Type B pancreatic cell (in vitro differentiated cells): Measurements from ENCODE around the gene CFAP77. TPM values are rescaled to one million over a fixed set of nuclear protein-coding genes. Genes with fewer than 3 reads are reported as not detected.

Experiments used
- DNase-seq: peaks from one replicate; pipeline ENCODE4 v3.0.0; 2021; ENCODE audit warnings: mixed read lengths; ENCODE audit not compliant: unreplicated experiment; ENCODE audit errors: extremely low spot score
- H3K27ac Mint-ChIP-seq: 2 replicates; pipeline ENCODE4 v1.8.0; 2021; ENCODE audit warnings: mild to moderate bottlenecking, mixed read lengths
- H3K27me3 Mint-ChIP-seq: 2 replicates; pipeline ENCODE4 v1.8.0; 2021; ENCODE audit warnings: mixed read lengths
- H3K36me3 Mint-ChIP-seq: 2 replicates; pipeline ENCODE4 v1.8.0; 2021; ENCODE audit warnings: mixed read lengths
- H3K4me1 Mint-ChIP-seq: one replicate; pipeline ENCODE4 v1.8.0; 2021; ENCODE audit warnings: mixed read lengths; ENCODE audit not compliant: unreplicated experiment
- H3K4me3 Mint-ChIP-seq: 2 replicates; pipeline ENCODE4 v1.8.0; 2021; ENCODE audit warnings: mild to moderate bottlenecking, mixed read lengths
- H3K9me3 Mint-ChIP-seq: 2 replicates; pipeline ENCODE4 v1.8.0; 2021; ENCODE audit warnings: mixed read lengths
- total RNA-seq: library from RNA; stranded (reverse); gene quantifications from 2 replicates; pipeline ENCODE4 v1.2.1, GENCODE V29; 2021; ENCODE audit warnings: low replicate concordance
- TF ChIP-seq, protein P1 (sequence below): fragments of 200-600 bp; sonication (generic); conservative IDR thresholded peaks from 2 replicates; pipeline ENCODE4 v1.5.0; 2021; ENCODE audit warnings: antibody characterized with exemption, mild to moderate bottlenecking

The CFAP77 gene
- total RNA-seq, 1 donor from 2014 or later = 1.5 TPM

DNA sequence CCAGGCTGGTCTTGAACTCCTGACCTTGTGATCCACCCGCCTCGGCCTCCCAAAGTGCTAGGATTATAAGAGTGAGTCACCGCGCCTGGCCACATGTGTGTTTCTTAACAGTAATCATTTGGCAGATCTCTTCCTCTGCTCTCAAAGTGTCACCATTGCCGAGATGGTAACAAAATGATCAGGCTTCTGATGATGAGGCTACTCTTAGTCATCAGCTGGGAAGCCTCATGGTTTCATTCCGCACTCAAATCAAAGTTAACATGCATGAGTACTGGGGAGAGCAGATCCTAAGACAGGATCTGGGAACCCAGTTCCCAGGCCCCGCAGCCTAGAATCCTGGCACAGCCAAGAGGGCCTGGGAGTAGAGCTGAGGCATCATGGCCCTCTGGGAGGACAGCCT, 199.8 kb downstream of the CFAP77 start:
- Mint-ChIP-seq H3K27ac (no peak overlapping the region), H3K9me3 (no peaks in the 10 kb centered on the region), H3K36me3 (peaks cover 25% of the 10 kb centered on the region), H3K27me3 (no peaks in the 10 kb centered on the region), H3K4me3 (no peak overlapping the region), H3K4me1 (no peaks in the 10 kb centered on the region)
- DNase-seq = no peak
- TF ChIP-seq, protein P1, sequence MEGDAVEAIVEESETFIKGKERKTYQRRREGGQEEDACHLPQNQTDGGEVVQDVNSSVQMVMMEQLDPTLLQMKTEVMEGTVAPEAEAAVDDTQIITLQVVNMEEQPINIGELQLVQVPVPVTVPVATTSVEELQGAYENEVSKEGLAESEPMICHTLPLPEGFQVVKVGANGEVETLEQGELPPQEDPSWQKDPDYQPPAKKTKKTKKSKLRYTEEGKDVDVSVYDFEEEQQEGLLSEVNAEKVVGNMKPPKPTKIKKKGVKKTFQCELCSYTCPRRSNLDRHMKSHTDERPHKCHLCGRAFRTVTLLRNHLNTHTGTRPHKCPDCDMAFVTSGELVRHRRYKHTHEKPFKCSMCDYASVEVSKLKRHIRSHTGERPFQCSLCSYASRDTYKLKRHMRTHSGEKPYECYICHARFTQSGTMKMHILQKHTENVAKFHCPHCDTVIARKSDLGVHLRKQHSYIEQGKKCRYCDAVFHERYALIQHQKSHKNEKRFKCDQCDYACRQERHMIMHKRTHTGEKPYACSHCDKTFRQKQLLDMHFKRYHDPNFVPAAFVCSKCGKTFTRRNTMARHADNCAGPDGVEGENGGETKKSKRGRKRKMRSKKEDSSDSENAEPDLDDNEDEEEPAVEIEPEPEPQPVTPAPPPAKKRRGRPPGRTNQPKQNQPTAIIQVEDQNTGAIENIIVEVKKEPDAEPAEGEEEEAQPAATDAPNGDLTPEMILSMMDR = no peak

GRCh38 chr9:132610661-132611060, 200.7 kb downstream of the CFAP77 start:
- H3K27me3 Mint-ChIP-seq = no peaks in the 10 kb centered on the region
- H3K36me3 Mint-ChIP-seq = peaks cover 24% of the 10 kb centered on the region
- TF ChIP-seq, protein P1 = no peak
- no peak for DNase-seq
- no peak overlapping the region for H3K27ac Mint-ChIP-seq
- no peak overlapping the region for H3K4me3 Mint-ChIP-seq
- H3K4me1 Mint-ChIP-seq = no peaks in the 10 kb centered on the region
- H3K9me3 Mint-ChIP-seq = no peaks in the 10 kb centered on the region

DNA sequence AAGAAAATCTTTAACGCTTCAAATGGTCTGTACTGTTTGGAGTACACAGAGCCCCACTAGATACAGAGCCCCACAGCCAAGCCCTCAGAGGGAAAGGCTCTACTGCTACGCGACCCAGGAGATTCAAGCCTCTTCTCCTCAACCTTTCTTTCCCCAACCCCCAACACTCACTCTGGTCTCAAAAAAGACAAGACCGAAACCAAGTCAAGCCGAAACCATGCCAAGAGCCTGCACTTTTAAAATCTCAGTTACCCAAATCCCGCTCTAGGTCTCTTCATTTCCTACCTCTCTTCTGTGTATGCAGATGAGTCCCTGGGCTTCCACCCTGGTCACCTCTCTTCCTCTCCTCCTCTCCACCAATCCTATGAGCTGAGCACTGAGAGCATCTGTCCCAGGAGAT, 204.3 kb downstream of the CFAP77 start:
- no peak overlapping the region for H3K27ac Mint-ChIP-seq
- no peak overlapping the region for H3K4me3 Mint-ChIP-seq
- no peaks in the 10 kb centered on the region for H3K27me3 Mint-ChIP-seq
- TF ChIP-seq, protein P1 = no peak
- H3K4me1 Mint-ChIP-seq = no peaks in the 10 kb centered on the region
- H3K9me3 Mint-ChIP-seq = no peaks in the 10 kb centered on the region
- peaks cover 33% of the 10 kb centered on the region for H3K36me3 Mint-ChIP-seq
- DNase-seq = no peak

DNA sequence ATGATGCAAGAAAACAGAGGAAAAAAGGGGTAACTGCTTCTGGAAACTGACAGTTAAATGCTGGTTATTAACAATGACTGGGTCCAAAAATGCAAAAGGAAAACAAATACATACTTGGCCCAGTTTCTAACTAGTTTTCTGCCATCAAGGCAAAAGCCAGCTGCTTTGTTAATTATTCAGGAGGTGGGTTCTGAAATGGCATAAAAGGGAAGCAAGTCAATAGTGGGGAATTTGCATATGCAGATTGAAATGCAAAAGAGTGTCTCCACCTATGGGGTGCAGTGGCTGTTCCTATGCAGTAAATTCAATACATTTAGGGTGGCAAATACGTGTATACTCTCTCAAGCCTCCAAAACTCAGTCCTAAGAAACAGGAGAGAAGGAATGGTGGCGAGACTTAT, 205.8 kb downstream of the CFAP77 start:
- TF ChIP-seq, protein P1 = no peak
- DNase-seq = no peak
- H3K36me3 Mint-ChIP-seq = peaks cover 36% of the 10 kb centered on the region
- H3K4me3 Mint-ChIP-seq = no peak overlapping the region
- no peaks in the 10 kb centered on the region for H3K4me1 Mint-ChIP-seq
- H3K9me3 Mint-ChIP-seq = no peaks in the 10 kb centered on the region
- no peak overlapping the region for H3K27ac Mint-ChIP-seq
- no peaks in the 10 kb centered on the region for H3K27me3 Mint-ChIP-seq

DNA sequence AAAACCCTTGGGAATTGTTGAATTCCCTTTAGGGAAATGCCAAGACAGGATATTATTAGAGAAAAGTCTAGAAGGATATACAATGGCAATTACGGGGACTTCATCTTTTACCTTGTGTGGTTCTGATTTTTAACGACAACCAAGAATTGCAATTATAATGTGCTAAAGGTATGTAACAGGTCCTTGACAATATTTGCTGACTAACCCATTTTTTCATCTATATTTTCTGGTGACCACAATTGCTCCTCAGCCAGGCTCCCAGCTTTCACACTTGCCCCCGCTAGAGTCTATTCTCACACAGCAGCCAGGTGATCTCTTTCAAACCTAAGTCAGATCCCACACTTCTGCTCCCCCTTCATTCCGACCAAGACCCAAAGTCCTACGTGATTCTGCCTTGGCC, 206.7 kb downstream of the CFAP77 start:
- no peaks in the 10 kb centered on the region for H3K9me3 Mint-ChIP-seq
- TF ChIP-seq, protein P1 = no peak
- no peaks in the 10 kb centered on the region for H3K4me1 Mint-ChIP-seq
- H3K4me3 Mint-ChIP-seq = no peak overlapping the region
- no peak for DNase-seq
- H3K27ac Mint-ChIP-seq = no peak overlapping the region
- H3K36me3 Mint-ChIP-seq = peaks cover 36% of the 10 kb centered on the region
- H3K27me3 Mint-ChIP-seq = no peaks in the 10 kb centered on the region

- Mint-ChIP-seq H3K4me1 (no peaks in the 10 kb centered on the region), H3K4me3 (no peak overlapping the region), H3K9me3 (no peaks in the 10 kb centered on the region), H3K36me3 (peaks cover 28% of the 10 kb centered on the region), H3K27me3 (no peaks in the 10 kb centered on the region), H3K27ac (no peak overlapping the region)
- DNase-seq = no peak
- TF ChIP-seq, protein P1 = no peak
Measured at GRCh38 chr9:132622159-132622558, 212.1 kb downstream of the CFAP77 start.
